Adrenal gland (tissue), 12 donors: Measurements from ENCODE around the gene KIF4A. TPM values are rescaled to one million over a fixed set of nuclear protein-coding genes. Genes with fewer than 3 reads are reported as not detected.

Source experiments
- DNase-seq, 7 donors: peaks; one replicate each; pipeline ENCODE4 v3.0.0-alpha.2; 2019 to 2020
- H3K27ac ChIP-seq, 5 donors: fragments of 200-600 bp; sonication (generic) in 4 of 5; 1 replicate in 3 of 5; 2 replicates in 2 of 5; pipeline versions ENCODE4 v1.5.1 to v1.8.0; 2016 to 2020; ENCODE audit warnings: mild to moderate bottlenecking in 1 of 5
- H3K27me3 ChIP-seq: fragments of 200-600 bp; 2 replicates; pipeline ENCODE4 v1.8.0; 2021
- H3K36me3 ChIP-seq, 2 donors: fragments of 200-600 bp; replicated peaks in 1 of 2; 1 replicate in 1 of 2; 2 replicates in 1 of 2; pipeline versions ENCODE4 v1.5.1 to v1.8.0; 2018 to 2022
- H3K4me1 ChIP-seq, 2 donors: fragments of 200-600 bp; replicated peaks in 1 of 2; 1 replicate in 1 of 2; 2 replicates in 1 of 2; pipeline versions ENCODE4 v1.5.1 to v1.8.0; 2018 to 2021
- H3K4me3 ChIP-seq, 4 donors: fragments of 200-600 bp; sonication (generic) in 3 of 4; one replicate each; pipeline ENCODE4 v1.5.1; 2016 to 2018
- H3K9me3 ChIP-seq, 3 donors: fragments of 200-600 bp; sonication (generic) in 1 of 3; replicated peaks in 1 of 3; 1 replicate in 2 of 3; 2 replicates in 1 of 3; pipeline versions ENCODE4 v1.5.1 to v1.8.0; 2016 to 2021
- POLR2A ChIP-seq, 2 donors: fragments of 450-650 bp; IDR thresholded peaks; one replicate each; pipeline ENCODE4 v1.6.1; 2017; ENCODE audit warnings: antibody characterized with exemption in 2 of 2, mild to moderate bottlenecking in 2 of 2, moderate library complexity in 1 of 2
- WGBS, 4 donors: extraction: QIAGEN DNeasy Blood & Tissue Kit in 2 of 4; methylation state at CpG; one replicate each; pipeline versions ENCODE4 v1.1.5 to v1.1.7; 2013 to 2017; 5-methylcytosine and 5-hydroxymethylcytosine counted together
- intact Hi-C, 2 donors: fragments of 100-400 bp; cut with DNase I; formaldehyde crosslinking; loops; one replicate each; pipeline versions ENCODE4 v1.14.1 to v1.15.0; 2022 to 2023
- polyA plus RNA-seq, 3 donors: library from polyadenylated mRNA; stranded (reverse); fragments of 200-250 nt in 2 of 3; fragments of 350-450 nt in 1 of 3; fragmentation: Illumina TruSeq in 1 of 3; extraction: RNeasy Lipid Tissue Mini Kit (QIAGEN cat#74804) in 1 of 3; gene quantifications; one replicate each; pipeline ENCODE4 v1.2.3, GENCODE V29; 2013 to 2014
- total RNA-seq, 9 donors: library from RNA; depleted of rRNA in 4 of 9; stranded (reverse); fragments of >200 nt in 4 of 9; fragments of 120-200 nt in 1 of 9; fragmentation: NEBNext Ultra II Directional in 1 of 9; extraction: Animal tissue kit (Norgen Biotek cat#: 25700) in 1 of 9; gene quantifications; one replicate each; pipeline versions ENCODE4 v1.1.0 to v1.2.4, GENCODE V29; 2013 to 2023
- TF ChIP-seq, protein P1 (sequence below), 6 experiments: fragments of 450-650 bp in 4 of 6; fragments of 200-600 bp in 2 of 6; sonication (generic) in 1 of 6; IDR thresholded peaks; 1 replicate in 5 of 6; 2 replicates in 1 of 6; pipeline versions ENCODE4 v1.5.1 to v1.8.0; 2016 to 2021; ENCODE audit warnings: antibody characterized with exemption in 6 of 6, mild to moderate bottlenecking in 2 of 6, moderate library complexity in 1 of 6
- donor health status: healthy with polysubstance abuse.
- donor health status: Bipolar disorder and iron deficiency.
- donor health status: DM: yes; HTN: yes; CAD: no.
- donor health status: DM: no; HTN: no; CAD: no.
- donor health status: DM: no; HTN: no; CAD: no.
- donor health status: DM: yes; HTN: yes; CAD: no.

KIF4A gene
- total and polyA plus RNA-seq, 12 donors = 0.08 to 6.6 (median 0.44) TPM

DNA sequence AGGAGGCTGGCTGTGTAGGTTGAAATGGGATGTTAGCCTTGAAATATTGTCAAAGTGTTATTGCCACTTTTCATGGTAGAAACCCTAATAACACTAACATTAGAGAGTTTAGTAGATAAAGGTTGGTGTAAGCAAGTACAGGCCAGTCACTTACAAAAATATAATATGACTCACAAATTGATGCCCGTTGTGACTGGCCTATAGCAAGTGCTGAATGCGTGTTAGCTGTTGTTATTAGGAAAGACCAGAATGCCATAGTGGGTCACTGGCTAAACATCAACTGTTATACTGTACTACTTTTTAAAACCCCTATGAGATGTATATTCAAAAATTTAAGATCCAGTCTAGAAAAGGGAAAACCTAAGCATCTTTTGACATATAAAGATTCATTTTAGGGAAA is 112.8 kb downstream of the KIF4A start:
- no peak for TF ChIP-seq POLR2A (IDR thresholded peaks at IDR 0.05)
- TF ChIP-seq, protein P1, sequence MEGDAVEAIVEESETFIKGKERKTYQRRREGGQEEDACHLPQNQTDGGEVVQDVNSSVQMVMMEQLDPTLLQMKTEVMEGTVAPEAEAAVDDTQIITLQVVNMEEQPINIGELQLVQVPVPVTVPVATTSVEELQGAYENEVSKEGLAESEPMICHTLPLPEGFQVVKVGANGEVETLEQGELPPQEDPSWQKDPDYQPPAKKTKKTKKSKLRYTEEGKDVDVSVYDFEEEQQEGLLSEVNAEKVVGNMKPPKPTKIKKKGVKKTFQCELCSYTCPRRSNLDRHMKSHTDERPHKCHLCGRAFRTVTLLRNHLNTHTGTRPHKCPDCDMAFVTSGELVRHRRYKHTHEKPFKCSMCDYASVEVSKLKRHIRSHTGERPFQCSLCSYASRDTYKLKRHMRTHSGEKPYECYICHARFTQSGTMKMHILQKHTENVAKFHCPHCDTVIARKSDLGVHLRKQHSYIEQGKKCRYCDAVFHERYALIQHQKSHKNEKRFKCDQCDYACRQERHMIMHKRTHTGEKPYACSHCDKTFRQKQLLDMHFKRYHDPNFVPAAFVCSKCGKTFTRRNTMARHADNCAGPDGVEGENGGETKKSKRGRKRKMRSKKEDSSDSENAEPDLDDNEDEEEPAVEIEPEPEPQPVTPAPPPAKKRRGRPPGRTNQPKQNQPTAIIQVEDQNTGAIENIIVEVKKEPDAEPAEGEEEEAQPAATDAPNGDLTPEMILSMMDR (IDR thresholded peaks at IDR 0.05) = no peak
- intact Hi-C loops = no loop called here
- Histone ChIP-seq H3K9me3 (no peaks in the 10 kb centered on the region), H3K36me3 (no peaks in the 10 kb centered on the region), H3K4me1 (no peaks in the 10 kb centered on the region), H3K4me3 (no peak overlapping the region), H3K27ac (no peak overlapping the region), H3K27me3 (peaks cover 11% of the 10 kb centered on the region)
- WGBS, 4 donors = 73 to 94% (median 89%) methylated on average over 2 of the region's 2 CpGs
- DNase-seq = no peak

DNA sequence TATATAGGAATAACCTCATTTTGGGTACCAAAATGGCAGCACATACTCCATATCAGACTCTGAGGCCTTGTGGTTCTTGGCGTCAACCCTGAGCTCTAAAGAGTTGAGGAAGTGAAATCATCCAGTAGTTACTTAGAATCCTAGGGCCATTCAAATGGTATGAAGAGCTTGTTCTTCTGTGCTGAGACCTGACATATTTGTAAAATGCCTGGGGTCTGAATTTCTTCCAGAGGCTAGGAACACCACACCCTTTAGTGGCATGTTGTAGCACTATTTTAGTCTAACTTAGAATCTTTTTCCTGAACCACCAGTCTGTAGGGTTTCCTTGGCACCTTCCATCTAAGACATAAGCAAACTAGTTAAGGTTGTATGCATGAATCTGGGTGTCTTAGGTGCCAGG is 115.1 kb downstream of the KIF4A start:
- H3K9me3 ChIP-seq = no peaks in the 10 kb centered on the region
- H3K36me3 ChIP-seq = no peaks in the 10 kb centered on the region
- H3K27ac ChIP-seq = no peak overlapping the region
- intact Hi-C loops = no loop called here
- H3K4me1 ChIP-seq = no peaks in the 10 kb centered on the region
- no peak for DNase-seq
- WGBS, 4 donors = 83 to 100% (median 86%) methylated on average over 1 of the region's 1 CpG
- H3K4me3 ChIP-seq = no peak overlapping the region
- H3K27me3 ChIP-seq = peaks cover 18% of the 10 kb centered on the region
- TF ChIP-seq POLR2A (IDR thresholded peaks at IDR 0.05) = no peak
- TF ChIP-seq, protein P1 (IDR thresholded peaks at IDR 0.05) = no peak

DNA sequence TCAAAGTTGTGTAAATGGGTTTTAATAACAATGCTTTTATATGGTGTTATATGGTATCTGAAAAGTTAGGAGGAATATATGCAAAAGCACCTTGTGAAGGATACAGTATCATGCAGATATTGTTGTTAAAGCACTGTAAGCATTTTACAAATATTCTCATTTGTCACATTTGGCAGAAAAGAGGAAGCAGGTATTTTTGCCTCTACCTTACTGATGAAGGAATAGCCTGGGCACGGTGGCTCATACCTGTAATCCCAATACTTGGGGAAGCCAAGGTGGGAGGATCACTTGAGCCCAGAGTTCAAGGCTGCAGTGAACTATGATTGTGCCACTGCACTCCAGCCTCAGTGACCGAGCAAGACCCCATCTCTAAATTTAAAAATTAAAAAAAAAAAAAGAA is 121.0 kb downstream of the KIF4A start:
- no peak for TF ChIP-seq POLR2A (IDR thresholded peaks at IDR 0.05)
- TF ChIP-seq, protein P1 (IDR thresholded peaks at IDR 0.05) = no peak
- intact Hi-C loops = no loop called here
- 80 to 96% (median 92%) methylated on average over 2 of the region's 2 CpGs for WGBS, 4 donors

DNA sequence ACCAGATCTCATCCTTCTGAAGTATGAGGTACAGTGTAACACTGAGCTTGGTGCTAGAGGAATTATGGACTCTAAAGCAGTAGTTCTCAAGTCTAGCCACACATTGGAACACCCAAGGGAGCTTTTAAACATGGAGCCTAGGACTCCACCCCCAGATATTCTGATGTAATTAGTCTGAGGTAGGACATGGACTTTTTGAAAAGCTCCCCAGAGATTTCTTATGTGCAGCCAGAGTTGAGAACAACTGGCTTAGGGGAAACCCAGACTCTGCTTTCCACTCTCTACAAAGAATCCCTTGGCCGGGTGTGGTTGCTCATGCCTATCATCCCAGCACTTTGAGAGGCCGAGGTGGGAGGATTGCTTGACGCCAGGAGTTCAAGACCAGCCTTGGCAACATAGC is 121.6 kb downstream of the KIF4A start:
- no peaks in the 10 kb centered on the region for H3K36me3 ChIP-seq
- H3K9me3 ChIP-seq = no peaks in the 10 kb centered on the region
- H3K4me3 ChIP-seq = no peak overlapping the region
- peaks cover 7% of the 10 kb centered on the region for H3K27me3 ChIP-seq
- intact Hi-C loops = no loop called here
- H3K27ac ChIP-seq = no peak overlapping the region
- DNase-seq = no peak
- TF ChIP-seq, protein P1 (IDR thresholded peaks at IDR 0.05) = no peak
- no peak for TF ChIP-seq POLR2A (IDR thresholded peaks at IDR 0.05)
- no peaks in the 10 kb centered on the region for H3K4me1 ChIP-seq
- WGBS, 4 donors = 62 to 95% (median 78%) methylated on average over 3 of the region's 3 CpGs

More for the DNA sequence above, 121.0 kb downstream of the KIF4A start:
- Histone ChIP-seq H3K36me3 (no peaks in the 10 kb centered on the region), H3K27ac (no peak overlapping the region), H3K4me1 (no peaks in the 10 kb centered on the region), H3K27me3 (peaks cover 7% of the 10 kb centered on the region), H3K4me3 (no peak overlapping the region), H3K9me3 (no peaks in the 10 kb centered on the region)
- no peak for DNase-seq
